GM23338 (cell line): ENCODE data around the gene MYO5A. TPM values are rescaled to one million over a fixed set of nuclear protein-coding genes. Genes with fewer than 3 reads are reported as not detected.

Experiments
- ATAC-seq: fragments of 200-7000 bp; cut with Tn5 transposase; 3 replicates; pipeline ENCODE4 v1.9.1; 2020
- DNase-seq: peaks from one replicate; pipeline ENCODE4 v3.0.0-alpha.2; 2015; ENCODE audit warnings: low spot score
- H2AFZ ChIP-seq: fragments of 200-600 bp; sonication (generic); 2 replicates; pipeline ENCODE4 v1.8.0; 2016; ENCODE audit warnings: antibody characterized with exemption, mild to moderate bottlenecking, moderate library complexity
- H3F3A ChIP-seq: fragments of 200-600 bp; sonication (generic); replicated peaks from 2 replicates; pipeline ENCODE4 v1.8.0; 2017; ENCODE audit warnings: antibody characterized with exemption, mixed run types, low read depth
- H3K27ac ChIP-seq: fragments of 200-600 bp; sonication (generic); 2 replicates; pipeline ENCODE4 v1.6.1; 2016; ENCODE audit warnings: low read depth
- H3K27me3 ChIP-seq: fragments of 200-600 bp; sonication (generic); 2 replicates; pipeline ENCODE4 v1.8.0; 2016; ENCODE audit warnings: mild to moderate bottlenecking, mixed run types, moderate library complexity; ENCODE audit not compliant: insufficient read depth
- H3K36me3 ChIP-seq: fragments of 200-600 bp; sonication (generic); 2 replicates; pipeline ENCODE4 v1.8.0; 2016; ENCODE audit warnings: mild to moderate bottlenecking; ENCODE audit not compliant: insufficient read depth
- H3K4me1 ChIP-seq: fragments of 200-600 bp; sonication (generic); 2 replicates; pipeline ENCODE4 v1.8.0; 2016; ENCODE audit warnings: mild to moderate bottlenecking, moderate library complexity; ENCODE audit not compliant: insufficient read depth
- H3K4me2 ChIP-seq: fragments of 200-600 bp; sonication (generic); 2 replicates; pipeline ENCODE4 v1.7.1; 2017; ENCODE audit warnings: mixed run types
- H3K4me3 ChIP-seq: fragments of 200-600 bp; sonication (generic); 2 replicates; pipeline ENCODE4 v1.6.1; 2016; ENCODE audit warnings: mixed run types
- H3K79me2 ChIP-seq: fragments of 200-600 bp; sonication (generic); replicated peaks from 2 replicates; pipeline ENCODE4 v1.8.0; 2017; ENCODE audit warnings: mild to moderate bottlenecking; ENCODE audit not compliant: insufficient read depth
- H3K9me2 ChIP-seq: fragments of 200-600 bp; sonication (generic); 2 replicates; pipeline ENCODE4 v1.8.0; 2017; ENCODE audit not compliant: insufficient read depth
- H4K20me1 ChIP-seq: fragments of 200-600 bp; sonication (generic); replicated peaks from 2 replicates; pipeline ENCODE4 v1.8.0; 2017; ENCODE audit warnings: mild to moderate bottlenecking; ENCODE audit not compliant: insufficient read depth
- H3K27ac Mint-ChIP-seq: 2 replicates; pipeline ENCODE4 v1.8.0; 2020; ENCODE audit warnings: inconsistent platforms, mild to moderate bottlenecking, moderate library complexity, mixed read lengths
- H3K27me3 Mint-ChIP-seq: 3 replicates; pipeline ENCODE4 v1.8.0; 2022; ENCODE audit warnings: low read depth, mild to moderate bottlenecking, moderate library complexity, mixed read lengths, inconsistent platforms; ENCODE audit not compliant: insufficient read depth, poor library complexity
- H3K36me3 Mint-ChIP-seq: 3 replicates; pipeline ENCODE4 v1.8.0; 2021; ENCODE audit warnings: low read depth, mild to moderate bottlenecking, inconsistent platforms, moderate library complexity, mixed read lengths
- H3K4me1 Mint-ChIP-seq: 3 replicates; pipeline ENCODE4 v1.8.0; 2020; ENCODE audit warnings: mild to moderate bottlenecking, inconsistent platforms, mixed read lengths
- H3K4me3 Mint-ChIP-seq: 3 replicates; pipeline ENCODE4 v1.8.0; 2021; ENCODE audit warnings: moderate library complexity, mild to moderate bottlenecking, inconsistent platforms, mixed read lengths
- H3K9me3 Mint-ChIP-seq: 3 replicates; pipeline ENCODE4 v1.8.0; 2020; ENCODE audit warnings: moderate library complexity, mild to moderate bottlenecking, inconsistent platforms, mixed read lengths
- CREB1 ChIP-seq: fragments of 250-450 bp; sonication (Bioruptor Pico); IDR thresholded peaks from 2 replicates; pipeline ENCODE4 v1.5.0; 2020; ENCODE audit warnings: low read depth, mild to moderate bottlenecking, moderate library complexity
- CTCF ChIP-seq, 2 experiments: fragments of 200-600 bp in 1 of 2; sonication (generic) in 1 of 2; conservative IDR thresholded peaks; 2 replicates each; pipeline versions ENCODE4 v1.5.1 to v1.6.1; 2016 to 2017; ENCODE audit warnings: antibody characterized with exemption in 2 of 2, low read depth in 2 of 2, mild to moderate bottlenecking in 2 of 2, moderate library complexity in 1 of 2
- ETS1 ChIP-seq: IDR thresholded peaks from 2 replicates; pipeline ENCODE4 v1.6.1; 2016; ENCODE audit warnings: antibody characterized with exemption
- EZH2 ChIP-seq: fragments of 200-600 bp; sonication (generic); IDR thresholded peaks from one replicate; pipeline ENCODE4 v1.8.0; 2017; ENCODE audit warnings: antibody characterized with exemption, mild to moderate bottlenecking, low read depth; ENCODE audit not compliant: unreplicated experiment
- EZH2phosphoT487 ChIP-seq: fragments of 200-600 bp; sonication (generic); IDR thresholded peaks from one replicate; pipeline ENCODE4 v1.8.1; 2018; ENCODE audit warnings: antibody characterized with exemption; ENCODE audit not compliant: unreplicated experiment
- JUNB ChIP-seq: IDR thresholded peaks from one replicate; pipeline ENCODE4 v1.6.1; 2016; ENCODE audit warnings: antibody characterized with exemption; ENCODE audit not compliant: unreplicated experiment
- NANOG ChIP-seq: IDR thresholded peaks from 2 replicates; pipeline ENCODE4 v1.6.1; 2016; ENCODE audit warnings: antibody characterized with exemption, borderline replicate concordance
- POLR2AphosphoS5 ChIP-seq: IDR thresholded peaks from 2 replicates; pipeline ENCODE4 v1.6.1; 2016; ENCODE audit warnings: antibody characterized with exemption, low read depth
- REST ChIP-seq: IDR thresholded peaks from one replicate; pipeline ENCODE4 v1.6.1; 2018; ENCODE audit warnings: antibody characterized with exemption; ENCODE audit not compliant: unreplicated experiment
- STAT1 ChIP-seq: IDR thresholded peaks from one replicate; pipeline ENCODE4 v1.6.1; 2016; ENCODE audit warnings: antibody characterized with exemption; ENCODE audit not compliant: unreplicated experiment
- ZNF114 ChIP-seq: fragments of 250-450 bp; sonication (Bioruptor Pico); IDR thresholded peaks from 2 replicates; pipeline ENCODE4 v1.5.0; 2020; ENCODE audit warnings: mild to moderate bottlenecking, moderate library complexity
- ZNF331 ChIP-seq: fragments of 250-450 bp; sonication (Bioruptor Pico); IDR thresholded peaks from 2 replicates; pipeline ENCODE4 v1.5.0; 2020; ENCODE audit warnings: low read depth, mild to moderate bottlenecking, moderate library complexity
- ZNF462 ChIP-seq: fragments of 250-450 bp; sonication (Bioruptor Pico); IDR thresholded peaks from 2 replicates; pipeline ENCODE4 v1.5.0; 2020; ENCODE audit warnings: mild to moderate bottlenecking, moderate library complexity
- polyA plus RNA-seq: library from polyadenylated mRNA; unstranded; fragments of >200 nt; fragmentation: Nextera tagmentation; extraction: Ambion mirVana; gene quantifications from 2 replicates; pipeline ENCODE4 v1.2.1, GENCODE V29; 2016
- total RNA-seq: library from RNA; depleted of rRNA; stranded (reverse); fragments of >200 nt; shearing (Covaris generic); gene quantifications from 2 replicates; pipeline ENCODE4 v1.2.3, GENCODE V29; 2014

The MYO5A gene
- total and polyA plus RNA-seq, 2 experiments from 2014 or later: 5.7 to 31.8 TPM

GRCh38 chr15:52518487-52519371 is 10.0 kb downstream of the MYO5A start:
- no peak overlapping the region for H3K27ac ChIP-seq
- peaks cover 70% of the 10 kb centered on the region for H3K79me2 ChIP-seq
- no peaks in the 10 kb centered on the region for H3K36me3 ChIP-seq
- DNase-seq: no peak
- peaks cover 17% of the 10 kb centered on the region for H3K4me1 Mint-ChIP-seq
- H3F3A ChIP-seq: no peaks in the 10 kb centered on the region
- H3K27me3 ChIP-seq: no peaks in the 10 kb centered on the region
- peaks cover 18% of the 10 kb centered on the region for H3K4me1 ChIP-seq
- no peak overlapping the region for H3K27ac Mint-ChIP-seq
- no peak overlapping the region for H3K4me2 ChIP-seq
- no peak overlapping the region for H2AFZ ChIP-seq
- no peak for ATAC-seq
- H3K9me3 Mint-ChIP-seq: no peaks in the 10 kb centered on the region
- no peaks in the 10 kb centered on the region for H3K27me3 Mint-ChIP-seq
- H3K4me3 Mint-ChIP-seq: no peak overlapping the region
- no peaks in the 10 kb centered on the region for H3K9me2 ChIP-seq
- TF ChIP-seq NANOG: no peak
- no peak for TF ChIP-seq EZH2phosphoT487
- TF ChIP-seq ZNF462 (CRISPR knock-in tag): no peak
- no peak for TF ChIP-seq ETS1
- no peak for TF ChIP-seq POLR2AphosphoS5
- no peak for TF ChIP-seq REST
- TF ChIP-seq CREB1 (CRISPR knock-in tag): no peak
- no peak for TF ChIP-seq ZNF331 (CRISPR knock-in tag)
- TF ChIP-seq ZNF114 (CRISPR knock-in tag): no peak
- no peak for TF ChIP-seq JUNB
- TF ChIP-seq EZH2: no peak
- no peak for TF ChIP-seq STAT1
- TF ChIP-seq CTCF (conservative IDR thresholded peaks at IDR 0.05; ENCODE audit: low read depth in 2 of 2): no peak
- no peaks in the 10 kb centered on the region for H4K20me1 ChIP-seq
- no peak overlapping the region for H3K4me3 ChIP-seq
- H3K36me3 Mint-ChIP-seq: no peaks in the 10 kb centered on the region
